Measurements from ENCODE around the gene ITSN1. TPM values are rescaled to one million over a fixed set of nuclear protein-coding genes. Genes with fewer than 3 reads are reported as not detected.

ITSN1 gene
- total and polyA plus RNA-seq, 2 of the 13 experiments (the other 11 are each of a cell fraction or from before 2014, with no cell fraction given) = 26.1 to 33.8 TPM

GRCh38 chr21:33642027-33642895 lies at the start of gene ITSN1 (continued):
- TF ChIP-seq ZBTB43 (CRISPR knock-in tag; conservative IDR thresholded peaks at IDR 0.05) (peak; percentile 21; the same call in 1 of the 2 replicates), ZNF589 (CRISPR knock-in tag; conservative IDR thresholded peaks at IDR 0.05) (peak; percentile 44; the same call in 1 of the 2 replicates), SRY (CRISPR knock-in tag; IDR thresholded peaks at IDR 0.05) (peak; percentile 28; the same call in 1 of the 2 replicates), SMAD3 (CRISPR knock-in tag; IDR thresholded peaks at IDR 0.05) (no peak), MED8 (CRISPR knock-in tag; IDR thresholded peaks at IDR 0.05; ENCODE audit: insufficient replicate concordance) (no peak), RAD21 (CRISPR knock-in tag; IDR thresholded peaks at IDR 0.05) (peak; percentile 22), KAT7 (CRISPR knock-in tag; IDR thresholded peaks at IDR 0.05; ENCODE audit: borderline replicate concordance) (no peak; the same call in 1 of the 2 replicates), HDAC1 (CRISPR knock-in tag; IDR thresholded peaks at IDR 0.05) (no peak; the same call in none of the 2 replicates), ZNF10 (CRISPR knock-in tag; IDR thresholded peaks at IDR 0.05; ENCODE audit: borderline replicate concordance, low read depth) (no peak), CCDC6 (CRISPR knock-in tag; IDR thresholded peaks at IDR 0.05) (no peak), FOXM1 (CRISPR knock-in tag; IDR thresholded peaks at IDR 0.05) (no peak), FIP1L1 (IDR thresholded peaks at IDR 0.05; ENCODE audit: borderline replicate concordance, insufficient read depth, low read depth, low read length) (no peak), SRSF9 (IDR thresholded peaks at IDR 0.05; ENCODE audit: borderline replicate concordance, insufficient read depth, low read depth, low read length, poor library complexity, severe bottlenecking) (no peak), ZBTB7A (CRISPR knock-in tag; IDR thresholded peaks at IDR 0.05) (no peak), ZNF552 (CRISPR knock-in tag; IDR thresholded peaks at IDR 0.05; ENCODE audit: borderline replicate concordance) (no peak), ARID4A (CRISPR knock-in tag; IDR thresholded peaks at IDR 0.05; ENCODE audit: borderline replicate concordance) (peak; percentile 60; the same call in 1 of the 2 replicates), POLR2A (IDR thresholded peaks at IDR 0.05; ENCODE audit: insufficient read depth in 1 of 2, low read depth in 2 of 2, low read length in 2 of 2) (peak; percentile 61 to 81; a peak in 3 of 4 replicates), ADNP (CRISPR knock-in tag; IDR thresholded peaks at IDR 0.05) (no peak), ZNF749 (CRISPR knock-in tag; IDR thresholded peaks at IDR 0.05; ENCODE audit: borderline replicate concordance) (no peak), MXD4 (CRISPR knock-in tag; IDR thresholded peaks at IDR 0.05) (no peak), MBNL3 (CRISPR knock-in tag; conservative IDR thresholded peaks at IDR 0.05) (no peak), PRMT3 (CRISPR knock-in tag; IDR thresholded peaks at IDR 0.05; ENCODE audit: borderline replicate concordance, low read depth) (no peak), ZNF34 (CRISPR knock-in tag; IDR thresholded peaks at IDR 0.05; ENCODE audit: borderline replicate concordance) (no peak)
